HG02884 (cell line): Measurements from ENCODE around the gene PAOX.
"Not testable (repeated sequence)": the region's sequence is repeated elsewhere in the genome, so short reads cannot be mapped to it uniquely, and the experiment has no call there.

Experiments
- ATAC-seq: cut with Tn5 transposase; IDR thresholded peaks from one replicate; pipeline ENCODE4 v1.9.1; 2021; ENCODE audit warnings: mild to moderate bottlenecking, moderate library complexity; ENCODE audit not compliant: unreplicated experiment

The PAOX gene

GRCh38 chr10:133431888-133432613, 53.0 kb downstream of the PAOX start:
- not testable (repeated sequence) for ATAC-seq

- ATAC-seq = not testable (repeated sequence)
Measured at GRCh38 chr10:133432789-133433188, 53.7 kb downstream of the PAOX start.

- ATAC-seq = no peak
Measured at GRCh38 chr10:133438711-133439273, 59.7 kb downstream of the PAOX start.

- no peak for ATAC-seq
Measured at GRCh38 chr10:133439517-133440461, 60.7 kb downstream of the PAOX start.

- ATAC-seq = no peak
Measured at GRCh38 chr10:133440633-133441285, 61.7 kb downstream of the PAOX start.
